Prostate gland (tissue), 2 donors: ENCODE measurements around the gene MAD1L1.

Source experiments
- CTCF ChIP-seq, 4 experiments: fragments of 200-600 bp in 2 of 4; fragments of 450-650 bp in 2 of 4; sonication (generic) in 2 of 4; IDR thresholded peaks; 1 replicate in 3 of 4; 2 replicates in 1 of 4; pipeline ENCODE4 v1.5.1; 2016 to 2019; ENCODE audit warnings: antibody characterized with exemption in 4 of 4, mild to moderate bottlenecking in 2 of 4, moderate library complexity in 2 of 4
- POLR2AphosphoS5 ChIP-seq: sonication (generic); formaldehyde crosslinking; IDR thresholded peaks from one replicate; pipeline ENCODE4 v1.6.1; 2017; ENCODE audit warnings: antibody characterized with exemption

GRCh38 chr7:1893451-1893850 lies 339.3 kb downstream of the MAD1L1 start:
- TF ChIP-seq CTCF (IDR thresholded peaks at IDR 0.05), result no peak
- no peak for TF ChIP-seq POLR2AphosphoS5
